Spleen (tissue), 11 donors: ENCODE measurements around the gene SEC24D. TPM values are rescaled to one million over a fixed set of nuclear protein-coding genes. Genes with fewer than 3 reads are reported as not detected.

ENCODE experiments used
- DNase-seq: peaks from one replicate; pipeline ENCODE4 v3.0.0-alpha.2; 2020
- H3K27ac ChIP-seq, 8 donors: fragments of 200-600 bp; sonication (generic) in 7 of 8; 1 replicate in 4 of 8; 2 replicates in 4 of 8; pipeline versions ENCODE4 v1.5.0 to v1.8.0; 2016 to 2021; ENCODE audit warnings: inconsistent platforms in 4 of 8, mild to moderate bottlenecking in 4 of 8, moderate library complexity in 1 of 8
- H3K27me3 ChIP-seq, 7 donors: fragments of 200-600 bp; sonication (generic) in 6 of 7; replicated peaks in 1 of 7; 1 replicate in 4 of 7; 2 replicates in 3 of 7; pipeline versions ENCODE4 v1.5.0 to v1.8.0; 2016 to 2021; ENCODE audit warnings: inconsistent platforms in 3 of 7, mild to moderate bottlenecking in 1 of 7
- H3K36me3 ChIP-seq, 6 donors: fragments of 200-600 bp; sonication (generic) in 5 of 6; 1 replicate in 4 of 6; 2 replicates in 2 of 6; pipeline versions ENCODE4 v1.5.0 to v1.8.0; 2016 to 2021; ENCODE audit warnings: inconsistent platforms in 2 of 6
- H3K4me1 ChIP-seq, 6 donors: fragments of 200-600 bp; sonication (generic) in 5 of 6; 1 replicate in 3 of 6; 2 replicates in 3 of 6; pipeline versions ENCODE4 v1.5.0 to v1.8.0; 2016 to 2021; ENCODE audit warnings: inconsistent platforms in 3 of 6
- H3K4me3 ChIP-seq, 8 donors: fragments of 200-600 bp; sonication (generic) in 7 of 8; 1 replicate in 4 of 8; 2 replicates in 4 of 8; pipeline versions ENCODE4 v1.5.0 to v1.8.0; 2016 to 2021; ENCODE audit warnings: inconsistent platforms in 4 of 8, mild to moderate bottlenecking in 4 of 8, moderate library complexity in 2 of 8
- H3K9me3 ChIP-seq, 8 donors: fragments of 200-600 bp; sonication (generic) in 7 of 8; 1 replicate in 4 of 8; 2 replicates in 4 of 8; pipeline versions ENCODE4 v1.5.0 to v1.8.0; 2016 to 2021; ENCODE audit warnings: inconsistent platforms in 4 of 8
- POLR2A ChIP-seq, 3 donors: fragments of 450-650 bp; IDR thresholded peaks; one replicate each; pipeline ENCODE4 v1.5.1; 2017; ENCODE audit warnings: antibody characterized with exemption in 3 of 3, mild to moderate bottlenecking in 1 of 3
- POLR2AphosphoS5 ChIP-seq, 3 donors: sonication (generic); formaldehyde crosslinking; IDR thresholded peaks; one replicate each; pipeline ENCODE4 v1.5.1; 2017; ENCODE audit warnings: antibody characterized with exemption in 3 of 3
- WGBS, 5 donors: extraction: QIAGEN DNeasy Blood & Tissue Kit in 3 of 5; methylation state at CpG; one replicate each; pipeline versions ENCODE4 v1.1.5 to v1.1.7; 2013 to 2018; 5-methylcytosine and 5-hydroxymethylcytosine counted together
- intact Hi-C: fragments of 100-400 bp; cut with DNase I; formaldehyde crosslinking; loops from one replicate; pipeline ENCODE4 v1.15.0; 2023; ENCODE audit warnings: low total_unique reads
- polyA plus RNA-seq, 3 donors: library from polyadenylated mRNA; stranded (reverse); fragments of 200-250 nt; gene quantifications; one replicate each; pipeline ENCODE4 v1.2.1, GENCODE V29; 2013
- total RNA-seq, 7 donors: library from RNA; depleted of rRNA in 3 of 7; stranded (reverse); fragments of >200 nt in 3 of 7; fragmentation: NEBNext Ultra II Directional in 4 of 7; extraction: Animal tissue kit (Norgen Biotek cat#: 25700) in 4 of 7; gene quantifications; one replicate each; pipeline versions ENCODE4 v1.1.0 to v1.2.1, GENCODE V29; 2016 to 2021
- TF ChIP-seq, protein P1 (sequence below), 11 experiments: fragments of 200-600 bp in 7 of 11; fragments of 450-650 bp in 4 of 11; sonication (generic) in 4 of 11; IDR thresholded peaks in 8 of 11; conservative IDR thresholded peaks in 3 of 11; 1 replicate in 7 of 11; 2 replicates in 4 of 11; pipeline versions ENCODE4 v1.4.0 to v1.8.0; 2016 to 2021; ENCODE audit warnings: antibody characterized with exemption in 11 of 11, inconsistent platforms in 4 of 11, mild to moderate bottlenecking in 1 of 11
- donor health status: healthy with polysubstance abuse.
- donor health status: DM: no; HTN: no; CAD: no; lungs with moderate emphysema.
- donor health status: DM: no; HTN: no; CAD: no.
- donor health status: Bipolar disorder and iron deficiency.
- donor health status: healthy.
- donor health status: DM: no; HTN: no; CAD: no.
- donor health status: DM: yes; HTN: yes; CAD: no.

The SEC24D gene
- total and polyA plus RNA-seq, 10 donors: 5.2 to 75.8 (median 55.2) TPM

DNA sequence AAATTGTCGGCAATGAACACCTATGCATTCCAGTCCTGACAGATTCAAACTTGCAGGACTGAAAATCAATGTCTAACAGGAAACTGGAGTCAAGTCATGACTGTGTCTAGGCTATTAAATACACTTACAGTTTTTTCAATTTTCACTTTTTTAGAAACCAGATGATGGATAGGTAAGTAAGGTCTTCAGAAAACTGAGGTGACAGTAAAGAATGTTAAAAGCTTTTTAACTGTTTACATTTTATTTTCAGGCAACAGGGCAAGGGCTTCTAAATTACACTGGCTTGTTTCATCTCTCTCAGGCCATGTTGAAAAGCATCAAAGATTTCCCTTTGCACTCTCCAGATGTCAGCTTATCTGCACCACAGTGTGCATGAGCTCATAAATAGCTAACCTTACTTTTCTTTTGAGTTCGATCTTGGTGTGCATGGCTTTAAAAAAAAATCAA, 65.2 kb downstream of the SEC24D start:
- TF ChIP-seq POLR2A (IDR thresholded peaks at IDR 0.05): no peak
- no peak for TF ChIP-seq POLR2AphosphoS5 (IDR thresholded peaks at IDR 0.05)
- TF ChIP-seq, protein P1, sequence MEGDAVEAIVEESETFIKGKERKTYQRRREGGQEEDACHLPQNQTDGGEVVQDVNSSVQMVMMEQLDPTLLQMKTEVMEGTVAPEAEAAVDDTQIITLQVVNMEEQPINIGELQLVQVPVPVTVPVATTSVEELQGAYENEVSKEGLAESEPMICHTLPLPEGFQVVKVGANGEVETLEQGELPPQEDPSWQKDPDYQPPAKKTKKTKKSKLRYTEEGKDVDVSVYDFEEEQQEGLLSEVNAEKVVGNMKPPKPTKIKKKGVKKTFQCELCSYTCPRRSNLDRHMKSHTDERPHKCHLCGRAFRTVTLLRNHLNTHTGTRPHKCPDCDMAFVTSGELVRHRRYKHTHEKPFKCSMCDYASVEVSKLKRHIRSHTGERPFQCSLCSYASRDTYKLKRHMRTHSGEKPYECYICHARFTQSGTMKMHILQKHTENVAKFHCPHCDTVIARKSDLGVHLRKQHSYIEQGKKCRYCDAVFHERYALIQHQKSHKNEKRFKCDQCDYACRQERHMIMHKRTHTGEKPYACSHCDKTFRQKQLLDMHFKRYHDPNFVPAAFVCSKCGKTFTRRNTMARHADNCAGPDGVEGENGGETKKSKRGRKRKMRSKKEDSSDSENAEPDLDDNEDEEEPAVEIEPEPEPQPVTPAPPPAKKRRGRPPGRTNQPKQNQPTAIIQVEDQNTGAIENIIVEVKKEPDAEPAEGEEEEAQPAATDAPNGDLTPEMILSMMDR (IDR thresholded peaks at IDR 0.05 in 8 of 11, conservative IDR thresholded peaks at IDR 0.05 in 3 of 11): no peak
- Histone ChIP-seq H3K27ac (no peak overlapping the region), H3K36me3 (peaks cover 0 to 56% (median 21%) of the 10 kb centered on the region in 6 donors), H3K4me3 (no peak overlapping the region), H3K27me3 (no peaks in the 10 kb centered on the region), H3K9me3 (no peaks in the 10 kb centered on the region), H3K4me1 (peaks cover 0 to 34% (median 18%) of the 10 kb centered on the region in 6 donors)
- WGBS, 5 donors: 84 to 92% (median 90%) methylated on average over 2 of the region's 2 CpGs
- intact Hi-C loops: no loop called here
- DNase-seq: no peak

DNA sequence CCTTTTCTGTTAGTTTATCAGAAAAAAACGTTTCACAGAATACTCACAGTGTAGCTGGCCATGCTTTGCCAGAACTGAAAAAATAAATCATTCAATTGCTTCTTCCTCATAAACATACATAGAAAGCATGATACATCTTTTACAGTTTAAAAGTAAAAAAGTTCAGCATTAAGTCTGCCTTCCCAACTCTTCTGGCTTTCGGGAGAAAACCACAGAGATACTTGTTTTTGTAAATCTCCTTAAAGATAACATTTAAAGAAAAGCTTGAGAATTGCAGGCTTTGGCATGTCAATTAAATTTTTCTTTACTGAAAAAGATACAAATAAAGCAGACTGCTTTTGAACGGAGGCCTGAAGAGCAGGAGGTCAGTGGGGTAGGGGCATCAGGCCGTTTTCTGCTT, 66.8 kb downstream of the SEC24D start:
- Histone ChIP-seq H3K4me1 (peaks cover 0 to 27% (median 11%) of the 10 kb centered on the region in 6 donors), H3K27me3 (no peaks in the 10 kb centered on the region), H3K9me3 (no peaks in the 10 kb centered on the region), H3K4me3 (no peak overlapping the region), H3K36me3 (peaks cover 0 to 72% (median 25%) of the 10 kb centered on the region in 6 donors), H3K27ac (peak overlapping the region in 5 of 8 donors; percentile 8 to 47 (median 29))
- no peak for TF ChIP-seq POLR2AphosphoS5 (IDR thresholded peaks at IDR 0.05)
- TF ChIP-seq, protein P1 (IDR thresholded peaks at IDR 0.05 in 8 of 11, conservative IDR thresholded peaks at IDR 0.05 in 3 of 11): no peak
- TF ChIP-seq POLR2A (IDR thresholded peaks at IDR 0.05): no peak
- DNase-seq: no peak
- intact Hi-C loops: loop anchor here (2.0 kb wide), 1 partner anchor 120 kb away; the partner anchor contains the start of gene SYNPO2
- 73 to 91% (median 82%) methylated on average over 4 of the region's 4 CpGs for WGBS, 5 donors

DNA sequence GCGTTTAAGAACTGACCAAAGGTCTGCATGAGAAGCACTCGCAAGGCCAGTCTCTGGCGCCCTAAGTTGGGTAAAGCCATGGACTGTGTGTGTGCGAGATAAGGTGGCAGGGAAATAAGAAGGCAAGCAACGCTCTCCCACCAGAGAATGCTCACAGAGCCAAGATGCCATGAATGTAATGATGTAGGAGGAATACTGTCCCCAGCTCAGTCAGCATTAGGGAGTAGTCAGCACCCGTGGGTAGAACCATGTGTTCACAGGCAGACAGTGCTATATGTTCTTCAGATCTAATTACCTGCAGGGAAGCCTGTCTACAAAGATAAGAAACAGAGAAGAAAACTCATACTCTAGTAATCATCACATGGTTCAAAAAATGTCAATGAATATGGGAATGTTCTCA, 68.8 kb downstream of the SEC24D start:
- H3K27me3 ChIP-seq: no peaks in the 10 kb centered on the region
- no peaks in the 10 kb centered on the region for H3K9me3 ChIP-seq
- H3K4me1 ChIP-seq: peaks cover 0 to 13% (median 1%) of the 10 kb centered on the region in 6 donors
- H3K4me3 ChIP-seq: no peak overlapping the region
- DNase-seq: no peak
- no peak for TF ChIP-seq POLR2AphosphoS5 (IDR thresholded peaks at IDR 0.05)
- TF ChIP-seq POLR2A (IDR thresholded peaks at IDR 0.05): no peak
- TF ChIP-seq, protein P1 (IDR thresholded peaks at IDR 0.05 in 8 of 11, conservative IDR thresholded peaks at IDR 0.05 in 3 of 11): no peak
- H3K27ac ChIP-seq: peak overlapping the region in 5 of 8 donors; percentile 38 to 59 (median 51)
- intact Hi-C loops: no loop called here
- peaks cover 0 to 92% (median 33%) of the 10 kb centered on the region in 6 donors for H3K36me3 ChIP-seq
- 90 to 96% (median 96%) methylated on average over 6 of the region's 6 CpGs for WGBS, 5 donors

DNA sequence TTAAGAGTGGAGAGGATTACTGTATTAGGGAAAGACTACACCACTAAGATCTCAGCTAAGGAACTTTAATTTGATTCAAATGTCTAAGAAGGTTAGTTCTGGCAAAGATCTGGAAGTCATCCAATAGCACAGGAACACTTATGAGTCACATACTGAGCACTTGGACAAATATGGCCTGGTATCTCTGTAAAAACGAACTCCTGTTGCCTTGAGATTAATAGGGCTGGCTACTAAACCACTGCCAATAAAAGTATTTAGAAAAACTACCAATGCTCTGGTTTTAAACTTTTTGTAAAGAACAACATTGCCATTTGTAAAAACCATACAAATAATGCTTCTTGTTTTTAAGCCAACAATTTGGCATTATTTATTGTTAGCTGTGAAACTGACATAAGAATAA, 70.5 kb downstream of the SEC24D start:
- TF ChIP-seq POLR2AphosphoS5 (IDR thresholded peaks at IDR 0.05) (no peak), POLR2A (IDR thresholded peaks at IDR 0.05) (no peak)
- TF ChIP-seq, protein P1 (IDR thresholded peaks at IDR 0.05 in 8 of 11, conservative IDR thresholded peaks at IDR 0.05 in 3 of 11): no peak
- peak overlapping the region in 6 of 8 donors; percentile 51 to 71 (median 62) for H3K27ac ChIP-seq
- no peaks in the 10 kb centered on the region for H3K27me3 ChIP-seq
- no peak for DNase-seq
- intact Hi-C loops: no loop called here
- WGBS, 5 donors: 36 to 65% (median 56%) methylated on average over 1 of the region's 1 CpG
- peaks cover 0 to 26% (median 6%) of the 10 kb centered on the region in 6 donors for H3K4me1 ChIP-seq
- no peaks in the 10 kb centered on the region for H3K9me3 ChIP-seq
- no peak overlapping the region for H3K4me3 ChIP-seq
- H3K36me3 ChIP-seq: peaks cover 0 to 97% (median 34%) of the 10 kb centered on the region in 6 donors
